ENCODE results near the gene UQCC3. TPM values are rescaled to one million over a fixed set of nuclear protein-coding genes. Genes with fewer than 3 reads are reported as not detected.

UQCC3 gene, protein sequence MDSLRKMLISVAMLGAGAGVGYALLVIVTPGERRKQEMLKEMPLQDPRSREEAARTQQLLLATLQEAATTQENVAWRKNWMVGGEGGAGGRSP
- total RNA-seq, result 1 to 10 TPM; 3.9 to 9.5 (median 5.5) TPM
- 10 to 100 TPM; 18.0 to 23.0 TPM for polyA plus RNA-seq
- long read RNA-seq, donor 1, transcript UQCC3-201 (2 exons, 1,947 nt), result major isoform, 10 of 19 reads
- long read RNA-seq, donor 1, partial matches to known transcripts, result 0 of 19 reads
- long read RNA-seq, donor 1, other reads (novel, unspliced or antisense), result 9 of 19 reads
- long read RNA-seq, donor 2, transcript UQCC3-201 (2 exons, 1,947 nt), result major isoform, 12 of 20 reads
- long read RNA-seq, donor 2, partial matches to known transcripts, result 0 of 20 reads
- long read RNA-seq, donor 2, other reads (novel, unspliced or antisense), result 8 of 20 reads
- long read RNA-seq, donor 3, transcript UQCC3-201 (2 exons, 1,947 nt), result major isoform, 5 of 8 reads
- long read RNA-seq, donor 3, partial matches to known transcripts, result 0 of 8 reads
- long read RNA-seq, donor 3, other reads (novel, unspliced or antisense), result 3 of 8 reads

DNA sequence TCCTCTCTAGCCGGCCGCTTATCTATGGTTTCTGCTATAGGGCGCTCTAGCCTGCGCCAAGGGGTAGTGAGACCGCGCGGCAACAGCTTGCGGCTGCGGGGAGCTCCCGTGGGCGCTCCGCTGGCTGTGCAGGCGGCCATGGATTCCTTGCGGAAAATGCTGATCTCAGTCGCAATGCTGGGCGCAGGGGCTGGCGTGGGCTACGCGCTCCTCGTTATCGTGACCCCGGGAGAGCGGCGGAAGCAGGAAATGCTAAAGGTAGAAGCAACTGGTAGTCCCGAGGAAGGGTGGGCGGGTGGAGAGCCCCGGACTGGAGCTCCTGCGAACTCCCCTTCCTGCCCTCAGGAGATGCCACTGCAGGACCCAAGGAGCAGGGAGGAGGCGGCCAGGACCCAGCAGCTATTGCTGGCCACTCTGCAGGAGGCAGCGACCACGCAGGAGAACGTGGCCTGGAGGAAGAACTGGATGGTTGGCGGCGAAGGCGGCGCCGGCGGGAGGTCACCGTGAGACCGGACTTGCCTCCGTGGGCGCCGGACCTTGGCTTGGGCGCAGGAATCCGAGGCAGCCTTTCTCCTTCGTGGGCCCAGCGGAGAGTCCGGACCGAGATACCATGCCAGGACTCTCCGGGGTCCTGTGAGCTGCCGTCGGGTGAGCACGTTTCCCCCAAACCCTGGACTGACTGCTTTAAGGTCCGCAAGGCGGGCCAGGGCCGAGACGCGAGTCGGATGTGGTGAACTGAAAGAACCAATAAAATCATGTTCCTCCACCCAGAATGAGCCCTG is at the start of gene UQCC3, which contains the start of gene LBHD1:
Gene UQCC3 (plus strand): TSS at position 66 of the 782 bp plus-strand sequence. CDS start 73 bp downstream, at position 139.
Gene LBHD1 (minus strand): TSS at position 660 of the 782 bp plus-strand sequence. CDS start 2,236 bp downstream, outside the sequence.
- intact Hi-C loops (cut with DNase I), result loop anchor here in 2 of 10 donors (5.0 kb wide), 1 partner anchor 36 kb away; the partner anchor contains the start of genes BSCL2 (in 2 of the 2) and GNG3 (in 2 of the 2)
- Histone ChIP-seq H3K9me3 (no peaks in the 10 kb centered on the region), H3K4me1 (peaks cover 11 to 67% (median 44%) of the 10 kb centered on the region in 9 donors), H3K27me3 (no peaks in the 10 kb centered on the region), H3K4me3 (peak within 1 kb of the TSS; percentile 61 to 94 (median 83)), H3K27ac (peak within 1 kb of the TSS; percentile 83 to 95 (median 90)), H3K36me3 (peaks cover 0 to 56% (median 8%) of the 10 kb centered on the region in 9 donors)
- TF ChIP-seq, protein P1, sequence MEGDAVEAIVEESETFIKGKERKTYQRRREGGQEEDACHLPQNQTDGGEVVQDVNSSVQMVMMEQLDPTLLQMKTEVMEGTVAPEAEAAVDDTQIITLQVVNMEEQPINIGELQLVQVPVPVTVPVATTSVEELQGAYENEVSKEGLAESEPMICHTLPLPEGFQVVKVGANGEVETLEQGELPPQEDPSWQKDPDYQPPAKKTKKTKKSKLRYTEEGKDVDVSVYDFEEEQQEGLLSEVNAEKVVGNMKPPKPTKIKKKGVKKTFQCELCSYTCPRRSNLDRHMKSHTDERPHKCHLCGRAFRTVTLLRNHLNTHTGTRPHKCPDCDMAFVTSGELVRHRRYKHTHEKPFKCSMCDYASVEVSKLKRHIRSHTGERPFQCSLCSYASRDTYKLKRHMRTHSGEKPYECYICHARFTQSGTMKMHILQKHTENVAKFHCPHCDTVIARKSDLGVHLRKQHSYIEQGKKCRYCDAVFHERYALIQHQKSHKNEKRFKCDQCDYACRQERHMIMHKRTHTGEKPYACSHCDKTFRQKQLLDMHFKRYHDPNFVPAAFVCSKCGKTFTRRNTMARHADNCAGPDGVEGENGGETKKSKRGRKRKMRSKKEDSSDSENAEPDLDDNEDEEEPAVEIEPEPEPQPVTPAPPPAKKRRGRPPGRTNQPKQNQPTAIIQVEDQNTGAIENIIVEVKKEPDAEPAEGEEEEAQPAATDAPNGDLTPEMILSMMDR (IDR thresholded peaks at IDR 0.05), result peak in 1 of 9 donors; percentile 7
- ATAC-seq (peak; percentile 82 to 92 (median 88)), DNase-seq (peak; percentile 67 to 84)
- 1% methylated on average over 58 to 59 of the region's 59 CpGs for WGBS, 2 donors

DNA sequence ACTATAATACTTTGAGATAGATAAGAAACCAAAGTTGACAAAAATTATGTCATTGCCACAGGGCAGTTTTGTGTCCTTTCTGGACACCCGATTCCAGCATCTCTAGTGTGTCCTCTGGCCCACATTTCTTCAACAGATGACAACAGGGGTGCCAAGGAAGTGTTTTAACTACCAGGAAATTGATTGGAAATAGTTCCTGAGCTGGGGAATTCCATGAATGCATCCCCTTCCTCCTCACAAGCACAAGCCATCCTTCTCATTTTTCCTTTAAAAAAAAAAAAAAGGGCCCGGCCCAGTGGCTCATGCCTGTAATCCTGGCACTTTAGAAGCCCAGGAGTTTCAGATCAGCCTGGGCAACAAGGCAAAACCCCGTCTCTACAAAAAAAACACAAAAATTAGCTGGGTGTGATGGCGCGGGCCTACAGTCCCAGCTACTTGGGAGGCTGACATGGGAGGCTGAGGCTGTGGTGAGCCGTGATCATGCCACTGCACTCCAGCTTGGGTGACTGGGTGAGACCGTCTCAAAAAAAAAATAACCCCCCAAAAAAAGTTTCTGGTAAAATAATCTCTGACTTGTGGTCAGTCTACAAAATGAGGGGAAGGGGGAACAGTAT is 48.9 kb upstream of the UQCC3 start:
- peak overlapping the region; percentile 44 to 95 (median 89) for H3K27ac ChIP-seq
- H3K36me3 ChIP-seq, result peaks cover 0 to 42% (median 18%) of the 10 kb centered on the region in 9 donors
- H3K4me1 ChIP-seq, result peaks cover 4 to 27% (median 21%) of the 10 kb centered on the region in 9 donors
- 74 to 84% methylated on average over 7 of the region's 7 CpGs for WGBS, 2 donors
- intact Hi-C loops (cut with DNase I), result loop anchor here in 3 of 10 donors (1.0 to 2.0 kb wide), 3 partner anchors 20 to 31 kb away; partner anchors contain the start of genes GANAB (in 2 of the 3) and TUT1 (in 1 of the 3)
- DNase-seq (no peak), ATAC-seq (no peak)
- TF ChIP-seq, protein P1 (IDR thresholded peaks at IDR 0.05), result no peak
- H3K9me3 ChIP-seq, result no peaks in the 10 kb centered on the region
- peak overlapping the region in 7 of 10 donors; percentile 64 to 92 (median 74) for H3K4me3 ChIP-seq
- no peaks in the 10 kb centered on the region for H3K27me3 ChIP-seq

DNA sequence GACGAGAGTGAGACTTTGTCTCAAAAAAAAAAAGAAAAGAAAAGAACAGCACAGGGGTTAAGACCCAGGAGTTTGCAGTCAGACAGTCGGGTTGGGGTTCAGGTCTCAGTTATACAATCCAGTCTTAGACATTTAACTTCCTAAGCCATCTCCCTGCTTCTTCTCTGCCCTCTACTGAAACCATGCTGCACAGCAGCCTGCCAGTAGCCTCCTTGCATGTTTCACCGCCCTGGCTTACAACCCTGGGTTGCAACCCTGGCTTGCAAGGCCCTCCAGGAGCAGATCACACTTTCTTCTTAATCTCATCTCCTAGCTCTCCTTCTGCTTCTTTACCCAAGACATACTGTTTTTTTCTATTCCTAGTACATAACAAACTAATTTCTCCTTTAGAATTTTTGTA is 43.8 kb upstream of the UQCC3 start:
- H3K4me3 ChIP-seq, result no peak overlapping the region
- no peaks in the 10 kb centered on the region for H3K9me3 ChIP-seq
- H3K27ac ChIP-seq, result no peak overlapping the region
- H3K27me3 ChIP-seq, result no peaks in the 10 kb centered on the region
- WGBS, 2 donors, result 85 to 86% methylated on average over 3 of the region's 3 CpGs
- no peak for DNase-seq
- TF ChIP-seq, protein P1 (IDR thresholded peaks at IDR 0.05), result peak in 1 of 9 donors; percentile 8
- peaks cover 8 to 82% (median 58%) of the 10 kb centered on the region in 9 donors for H3K36me3 ChIP-seq
- no peak for ATAC-seq
- peaks cover 0 to 1% (median 0%) of the 10 kb centered on the region in 9 donors for H3K4me1 ChIP-seq
- intact Hi-C loops (cut with DNase I), result no loop called here

Measured in heart right ventricle (tissue), 16 donors.